ENCODE data around the gene CTDSPL2.

DNA sequence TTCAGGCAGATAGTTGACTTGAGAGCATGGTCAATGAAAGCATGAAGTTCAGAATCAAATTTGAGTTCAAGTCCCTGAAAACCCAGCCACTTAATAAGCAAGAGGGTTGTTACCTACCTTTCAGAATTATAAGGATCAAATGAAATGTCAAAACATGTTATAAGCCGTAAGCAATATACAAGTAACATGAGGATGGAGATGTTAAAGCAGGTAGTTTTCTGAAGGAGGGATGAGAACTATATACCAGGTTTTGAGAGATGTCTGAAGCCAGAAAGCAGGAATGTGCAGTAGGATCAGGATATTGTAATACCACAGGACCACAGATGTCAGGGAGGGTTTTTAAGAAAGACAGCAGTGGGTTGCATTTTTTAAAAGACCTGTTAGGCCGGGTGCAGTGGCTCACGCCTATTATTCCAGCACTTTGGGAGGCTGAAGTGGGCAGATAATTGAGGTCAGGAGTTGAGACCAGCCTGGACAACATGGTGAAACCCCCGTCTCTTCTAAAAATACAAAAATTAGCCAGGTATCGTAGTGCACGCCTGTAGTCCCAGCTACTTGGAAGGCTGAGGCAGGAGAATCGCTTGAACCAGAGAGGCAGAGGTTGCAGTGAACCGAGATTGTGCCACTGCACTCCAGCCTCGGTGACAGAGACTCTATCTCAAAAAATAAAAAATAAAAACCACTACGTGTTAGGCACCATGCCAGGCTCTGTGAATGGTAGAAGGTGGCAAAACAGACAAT, 102.6 kb downstream of the CTDSPL2 start:
- no peak for TF ChIP-seq EZH2 (IDR thresholded peaks at IDR 0.05; ENCODE audit: borderline replicate concordance, control insufficient read depth, low read depth, low read length)
- TF ChIP-seq RBBP5 (conservative IDR thresholded peaks at IDR 0.05), result no peak
- TF ChIP-seq ZNF384 (IDR thresholded peaks at IDR 0.05; ENCODE audit: borderline replicate concordance, low read depth, low read length), result no peak
- TF ChIP-seq, protein P1, sequence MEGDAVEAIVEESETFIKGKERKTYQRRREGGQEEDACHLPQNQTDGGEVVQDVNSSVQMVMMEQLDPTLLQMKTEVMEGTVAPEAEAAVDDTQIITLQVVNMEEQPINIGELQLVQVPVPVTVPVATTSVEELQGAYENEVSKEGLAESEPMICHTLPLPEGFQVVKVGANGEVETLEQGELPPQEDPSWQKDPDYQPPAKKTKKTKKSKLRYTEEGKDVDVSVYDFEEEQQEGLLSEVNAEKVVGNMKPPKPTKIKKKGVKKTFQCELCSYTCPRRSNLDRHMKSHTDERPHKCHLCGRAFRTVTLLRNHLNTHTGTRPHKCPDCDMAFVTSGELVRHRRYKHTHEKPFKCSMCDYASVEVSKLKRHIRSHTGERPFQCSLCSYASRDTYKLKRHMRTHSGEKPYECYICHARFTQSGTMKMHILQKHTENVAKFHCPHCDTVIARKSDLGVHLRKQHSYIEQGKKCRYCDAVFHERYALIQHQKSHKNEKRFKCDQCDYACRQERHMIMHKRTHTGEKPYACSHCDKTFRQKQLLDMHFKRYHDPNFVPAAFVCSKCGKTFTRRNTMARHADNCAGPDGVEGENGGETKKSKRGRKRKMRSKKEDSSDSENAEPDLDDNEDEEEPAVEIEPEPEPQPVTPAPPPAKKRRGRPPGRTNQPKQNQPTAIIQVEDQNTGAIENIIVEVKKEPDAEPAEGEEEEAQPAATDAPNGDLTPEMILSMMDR (IDR thresholded peaks at IDR 0.05 in 2 of 3, conservative IDR thresholded peaks at IDR 0.05 in 1 of 3; ENCODE audit: control insufficient read depth in 2 of 3, extremely low read depth in 1 of 3, insufficient read depth in 1 of 3, low read depth in 3 of 3, low read length in 3 of 3), result no peak
- TF ChIP-seq, protein P2, sequence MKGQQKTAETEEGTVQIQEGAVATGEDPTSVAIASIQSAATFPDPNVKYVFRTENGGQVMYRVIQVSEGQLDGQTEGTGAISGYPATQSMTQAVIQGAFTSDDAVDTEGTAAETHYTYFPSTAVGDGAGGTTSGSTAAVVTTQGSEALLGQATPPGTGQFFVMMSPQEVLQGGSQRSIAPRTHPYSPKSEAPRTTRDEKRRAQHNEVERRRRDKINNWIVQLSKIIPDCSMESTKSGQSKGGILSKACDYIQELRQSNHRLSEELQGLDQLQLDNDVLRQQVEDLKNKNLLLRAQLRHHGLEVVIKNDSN (IDR thresholded peaks at IDR 0.05; ENCODE audit: borderline replicate concordance, extremely low read length, insufficient read depth, low read depth, low read length), result no peak
- TF ChIP-seq STAT3 (IDR thresholded peaks at IDR 0.05; ENCODE audit: low read depth, low read length), result no peak
- no peak for TF ChIP-seq MEF2B (IDR thresholded peaks at IDR 0.05; ENCODE audit: partially characterized antibody, poor library complexity, severe bottlenecking)
- no peak for TF ChIP-seq TARDBP (IDR thresholded peaks at IDR 0.05; ENCODE audit: borderline replicate concordance)
- TF ChIP-seq, protein P3, sequence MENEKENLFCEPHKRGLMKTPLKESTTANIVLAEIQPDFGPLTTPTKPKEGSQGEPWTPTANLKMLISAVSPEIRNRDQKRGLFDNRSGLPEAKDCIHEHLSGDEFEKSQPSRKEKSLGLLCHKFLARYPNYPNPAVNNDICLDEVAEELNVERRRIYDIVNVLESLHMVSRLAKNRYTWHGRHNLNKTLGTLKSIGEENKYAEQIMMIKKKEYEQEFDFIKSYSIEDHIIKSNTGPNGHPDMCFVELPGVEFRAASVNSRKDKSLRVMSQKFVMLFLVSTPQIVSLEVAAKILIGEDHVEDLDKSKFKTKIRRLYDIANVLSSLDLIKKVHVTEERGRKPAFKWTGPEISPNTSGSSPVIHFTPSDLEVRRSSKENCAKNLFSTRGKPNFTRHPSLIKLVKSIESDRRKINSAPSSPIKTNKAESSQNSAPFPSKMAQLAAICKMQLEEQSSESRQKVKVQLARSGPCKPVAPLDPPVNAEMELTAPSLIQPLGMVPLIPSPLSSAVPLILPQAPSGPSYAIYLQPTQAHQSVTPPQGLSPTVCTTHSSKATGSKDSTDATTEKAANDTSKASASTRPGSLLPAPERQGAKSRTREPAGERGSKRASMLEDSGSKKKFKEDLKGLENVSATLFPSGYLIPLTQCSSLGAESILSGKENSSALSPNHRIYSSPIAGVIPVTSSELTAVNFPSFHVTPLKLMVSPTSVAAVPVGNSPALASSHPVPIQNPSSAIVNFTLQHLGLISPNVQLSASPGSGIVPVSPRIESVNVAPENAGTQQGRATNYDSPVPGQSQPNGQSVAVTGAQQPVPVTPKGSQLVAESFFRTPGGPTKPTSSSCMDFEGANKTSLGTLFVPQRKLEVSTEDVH (IDR thresholded peaks at IDR 0.05; ENCODE audit: low read depth, partially characterized antibody), result no peak
- no peak for TF ChIP-seq RAD21 (IDR thresholded peaks at IDR 0.05; ENCODE audit: insufficient read depth, low read depth, low read length)
- TF ChIP-seq MEF2A (IDR thresholded peaks at IDR 0.05; ENCODE audit: insufficient read depth, low read depth, low read length), result no peak

Measured in GM12878 (cell line).